Stomach (tissue), 9 donors: ENCODE data around the gene WDR45B. TPM values are rescaled to one million over a fixed set of nuclear protein-coding genes. Genes with fewer than 3 reads are reported as not detected.

Experiments
- DNase-seq, 2 donors: peaks; one replicate each; pipeline versions ENCODE4 v3.0.0 to v3.0.0-alpha.2; 2013 to 2019
- H3K27ac ChIP-seq, 5 donors: fragments of 200-600 bp in 4 of 5; sonication (generic) in 4 of 5; one replicate each; pipeline ENCODE4 v1.5.1; 2013 to 2019; ENCODE audit warnings: mild to moderate bottlenecking in 1 of 5, moderate library complexity in 1 of 5
- H3K27me3 ChIP-seq, 3 donors: fragments of 200-600 bp; sonication (generic); one replicate each; pipeline ENCODE4 v1.5.1; 2017 to 2019; ENCODE audit warnings: mixed run types in 1 of 3
- H3K36me3 ChIP-seq, 4 donors: fragments of 200-600 bp; sonication (generic); 1 replicate in 3 of 4; 2 replicates in 1 of 4; pipeline ENCODE4 v1.5.1; 2016 to 2019
- H3K4me1 ChIP-seq, 4 donors: fragments of 200-600 bp; sonication (generic); one replicate each; pipeline ENCODE4 v1.5.1; 2016 to 2019
- H3K4me3 ChIP-seq, 4 donors: fragments of 200-600 bp; sonication (generic) in 3 of 4; one replicate each; pipeline ENCODE4 v1.5.1; 2016 to 2019; ENCODE audit warnings: mild to moderate bottlenecking in 1 of 4
- H3K9me3 ChIP-seq, 4 donors: fragments of 200-600 bp; sonication (generic); one replicate each; pipeline ENCODE4 v1.5.1; 2016 to 2019
- CTCF ChIP-seq, 7 experiments: fragments of 450-650 bp in 4 of 7; fragments of 200-600 bp in 3 of 7; sonication (generic) in 3 of 7; IDR thresholded peaks; one replicate each; pipeline ENCODE4 v1.5.1; 2016 to 2019; ENCODE audit warnings: antibody characterized with exemption in 7 of 7, control low read depth in 2 of 7, mild to moderate bottlenecking in 1 of 7
- EP300 ChIP-seq: sonication (generic); formaldehyde crosslinking; IDR thresholded peaks from one replicate; pipeline ENCODE4 v1.6.1; 2017; ENCODE audit warnings: antibody characterized with exemption
- POLR2A ChIP-seq, 4 donors: fragments of 450-650 bp; IDR thresholded peaks; one replicate each; pipeline ENCODE4 v1.6.1; 2016; ENCODE audit warnings: antibody characterized with exemption in 4 of 4, control low read depth in 2 of 4, mild to moderate bottlenecking in 1 of 4, moderate library complexity in 1 of 4
- POLR2AphosphoS5 ChIP-seq, 3 donors: sonication (generic); formaldehyde crosslinking; IDR thresholded peaks; one replicate each; pipeline ENCODE4 v1.6.1; 2016; ENCODE audit warnings: antibody characterized with exemption in 3 of 3
- whole genome bisulfite sequencing, 5 donors: extraction: QIAGEN DNeasy Blood & Tissue Kit in 3 of 5; methylation state at CpG; one replicate each; pipeline versions ENCODE4 v1.1.5 to v1.1.7; 2013 to 2018; 5-methylcytosine and 5-hydroxymethylcytosine counted together
- intact Hi-C: fragments of 100-400 bp; cut with DNase I; formaldehyde crosslinking; loops from one replicate; pipeline ENCODE4 v1.15.1; 2023; ENCODE audit warnings: low total_unique reads
- polyA plus RNA-seq, 3 donors: library from polyadenylated mRNA; stranded (reverse); fragments of 200-250 nt; gene quantifications; one replicate each; pipeline ENCODE4 v1.2.3, GENCODE V29; 2013
- small RNA-seq, 4 donors: library from RNA; depleted of rRNA; stranded (forward); fragments of <200 nt; gene quantifications; one replicate each; pipeline ENCODE3, GENCODE V24; 2016
- total RNA-seq, 5 donors: library from RNA; depleted of rRNA; stranded (reverse); fragments of >200 nt; gene quantifications; one replicate each; pipeline versions ENCODE4 v1.1.0 to v1.2.3, GENCODE V29; 2014 to 2016
- donor health status: healthy with polysubstance abuse.
- donor health status: Bipolar disorder and iron deficiency.
- donor health status: healthy.

WDR45B gene
- total and polyA plus RNA-seq, 8 donors: 62.8 to 108 (median 76.2) TPM

- no peak for TF ChIP-seq POLR2A (IDR thresholded peaks at IDR 0.05)
- no peak for TF ChIP-seq CTCF (IDR thresholded peaks at IDR 0.05)
- TF ChIP-seq POLR2AphosphoS5 (IDR thresholded peaks at IDR 0.05): no peak
- no peak for TF ChIP-seq EP300
- peaks cover 25 to 69% (median 65%) of the 10 kb centered on the region in 4 donors for H3K36me3 ChIP-seq
- intact Hi-C loops: no loop called here
Measured at GRCh38 chr17:82567286-82567685, 81.0 kb downstream of the WDR45B start.

GRCh38 chr17:82566129-82566960 is 81.9 kb downstream of the WDR45B start:
- H3K36me3 ChIP-seq: peaks cover 17 to 60% (median 55%) of the 10 kb centered on the region in 4 donors

More at GRCh38 chr17:82567286-82567685, 81.0 kb downstream of the WDR45B start:
- Histone ChIP-seq H3K27ac (peak overlapping the region; percentile 42 to 84 (median 84)), H3K9me3 (no peaks in the 10 kb centered on the region), H3K4me3 (no peak overlapping the region), H3K4me1 (peaks cover 51 to 74% (median 63%) of the 10 kb centered on the region in 4 donors), H3K27me3 (no peaks in the 10 kb centered on the region)
- DNase-seq: no peak
- WGBS, 5 donors: 81 to 89% (median 88%) methylated on average over 10 to 15 of the region's 15 CpGs

GRCh38 chr17:82565551-82565950 is 82.7 kb downstream of the WDR45B start:
- TF ChIP-seq CTCF (IDR thresholded peaks at IDR 0.05) (no peak), EP300 (no peak)
- H3K4me3 ChIP-seq: no peak overlapping the region
- H3K9me3 ChIP-seq: no peaks in the 10 kb centered on the region
- H3K27me3 ChIP-seq: no peaks in the 10 kb centered on the region
- H3K36me3 ChIP-seq: peaks cover 9 to 52% (median 47%) of the 10 kb centered on the region in 4 donors
- H3K4me1 ChIP-seq: peaks cover 66 to 92% (median 79%) of the 10 kb centered on the region in 4 donors
- DNase-seq: no peak
- H3K27ac ChIP-seq: peak overlapping the region in 2 of 5 donors; percentile 83 to 84
- intact Hi-C loops: no loop called here
- 20 to 69% (median 42%) methylated on average over 1 of the region's 1 CpG for WGBS, 5 donors

More at GRCh38 chr17:82566129-82566960, 81.9 kb downstream of the WDR45B start:
- H3K4me3 ChIP-seq: no peak overlapping the region
- no peak for DNase-seq
- intact Hi-C loops: no loop called here
- 48 to 62% (median 60%) methylated on average over 18 of the region's 18 CpGs for WGBS, 5 donors
- TF ChIP-seq CTCF (IDR thresholded peaks at IDR 0.05): no peak
- no peak for TF ChIP-seq POLR2A (IDR thresholded peaks at IDR 0.05)
- TF ChIP-seq EP300: no peak
- no peak for TF ChIP-seq POLR2AphosphoS5 (IDR thresholded peaks at IDR 0.05)
- no peaks in the 10 kb centered on the region for H3K9me3 ChIP-seq
- H3K4me1 ChIP-seq: peaks cover 61 to 84% (median 72%) of the 10 kb centered on the region in 4 donors
- peak overlapping the region; percentile 3 to 84 (median 84) for H3K27ac ChIP-seq
- H3K27me3 ChIP-seq: no peaks in the 10 kb centered on the region

Small RNA genes within 50 kb of the gene (small RNA-seq; reads per million reads assigned to genes)
- 0 reads per million in 4 donors for gene MIR4525

Other genes starting within 250 kb of the WDR45B start
- 100 to 1,000 TPM in 4 of 5 donors, 10 to 100 TPM in 1; 13.8 to 212 (median 124) TPM for gene HEXD, start 230.1 kb downstream of the WDR45B start, total RNA-seq
- 100 to 1,000 TPM in 1 of 3 donors, 10 to 100 TPM in 2; 51.9 to 103 (median 93.4) TPM for gene HEXD, start 230.1 kb downstream of the WDR45B start, polyA plus RNA-seq
- gene OGFOD3, start 229.9 kb downstream of the WDR45B start, total RNA-seq: 10 to 100 TPM; 10.5 to 30.4 (median 23.2) TPM
- gene OGFOD3, start 229.9 kb downstream of the WDR45B start, polyA plus RNA-seq: 10 to 100 TPM; 13.9 to 17.3 (median 15.3) TPM
- gene CYBC1, start 197.7 kb downstream of the WDR45B start, total RNA-seq: 100 to 1,000 TPM in 2 of 5 donors, 10 to 100 TPM in 3; 41.5 to 196 (median 53.0) TPM
- 10 to 100 TPM; 35.9 to 43.4 (median 40.3) TPM for gene CYBC1, start 197.7 kb downstream of the WDR45B start, polyA plus RNA-seq
- 10 to 100 TPM; 29.4 to 83.9 (median 36.2) TPM for gene NARF, start 189.7 kb downstream of the WDR45B start, total RNA-seq
- 10 to 100 TPM; 71.9 to 78.2 (median 78.1) TPM for gene NARF, start 189.7 kb downstream of the WDR45B start, polyA plus RNA-seq
- 10 to 100 TPM; 31.7 to 71.8 (median 36.7) TPM for gene FOXK2, start 128.7 kb downstream of the WDR45B start, total RNA-seq
- gene FOXK2, start 128.7 kb downstream of the WDR45B start, polyA plus RNA-seq: 10 to 100 TPM; 12.8 to 15.6 (median 15.0) TPM
- gene RAB40B, start 50.3 kb upstream of the WDR45B start, total RNA-seq: 100 to 1,000 TPM in 2 of 5 donors, 10 to 100 TPM in 2, 1 to 10 TPM in 1; 7.6 to 133 (median 36.4) TPM
- gene RAB40B, start 50.3 kb upstream of the WDR45B start, polyA plus RNA-seq: 10 to 100 TPM; 13.5 to 25.7 (median 17.7) TPM
- 10 to 100 TPM in 4 of 5 donors, 1 to 10 TPM in 1; 1.2 to 50.7 (median 17.5) TPM for gene FN3KRP, start 68.3 kb upstream of the WDR45B start, total RNA-seq
- gene FN3KRP, start 68.3 kb upstream of the WDR45B start, polyA plus RNA-seq: 10 to 100 TPM; 20.0 to 28.2 (median 26.9) TPM
- 10 to 100 TPM; 13.6 to 59.5 (median 16.5) TPM for gene FN3K, start 87.2 kb upstream of the WDR45B start, total RNA-seq
- 10 to 100 TPM; 13.0 to 18.5 (median 16.4) TPM for gene FN3K, start 87.2 kb upstream of the WDR45B start, polyA plus RNA-seq
- gene TBCD, start 103.6 kb upstream of the WDR45B start, total RNA-seq: 100 to 1,000 TPM in 3 of 5 donors, 10 to 100 TPM in 2; 51.2 to 155 (median 104) TPM
- 100 to 1,000 TPM in 1 of 3 donors, 10 to 100 TPM in 2; 69.3 to 110 (median 75.3) TPM for gene TBCD, start 103.6 kb upstream of the WDR45B start, polyA plus RNA-seq
- gene ZNF750, start 191.6 kb upstream of the WDR45B start, total RNA-seq: not detected
- 1 to 10 TPM in 1 of 3 donors, not detected in 2; 9.5 TPM for gene ZNF750, start 191.6 kb upstream of the WDR45B start, polyA plus RNA-seq